ENCODE measurements around the gene ZNF175.

- TF ChIP-seq YY1 (IDR thresholded peaks at IDR 0.05; ENCODE audit: insufficient read depth, insufficient read length) (no peak), SUZ12 (IDR thresholded peaks at IDR 0.05; ENCODE audit: extremely low read depth, insufficient read depth, insufficient read length) (no peak), ZNF274 (IDR thresholded peaks at IDR 0.05; ENCODE audit: low read depth, low read length) (no peak)
These were observed 17.9 kb upstream of the ZNF175 start for GRCh38 chr19:51552996-51553725.

All from NT2/D1 (cell line).